ENCODE results near the gene KRAS.

Gene KRAS

GRCh38 chr12:25264862-25265261 is 14.1 kb upstream of the KRAS start:
- ATAC-seq (no peak), DNase-seq (ENCODE audit: low spot score in 2 of 2) (no peak)
- Mint-ChIP-seq H3K4me3 (no peak overlapping the region), H3K27ac (no peak overlapping the region), H3K9me3 (no peaks in the 10 kb centered on the region), H3K36me3 (no peaks in the 10 kb centered on the region), H3K4me1 (peaks cover 7% of the 10 kb centered on the region)

- H3K4me1 Mint-ChIP-seq: no peaks in the 10 kb centered on the region
- DNase-seq (ENCODE audit: low spot score in 2 of 2) (no peak), ATAC-seq (no peak)
- no peak overlapping the region for H3K27ac Mint-ChIP-seq
- no peaks in the 10 kb centered on the region for H3K9me3 Mint-ChIP-seq
- H3K36me3 Mint-ChIP-seq: no peaks in the 10 kb centered on the region
- H3K4me3 Mint-ChIP-seq: no peak overlapping the region
Observed at GRCh38 chr12:25264114-25264513, 13.4 kb upstream of the KRAS start.

- Mint-ChIP-seq H3K9me3 (no peaks in the 10 kb centered on the region), H3K4me3 (no peak overlapping the region), H3K4me1 (no peaks in the 10 kb centered on the region), H3K36me3 (no peaks in the 10 kb centered on the region), H3K27ac (no peak overlapping the region)
- ATAC-seq (no peak), DNase-seq (ENCODE audit: low spot score in 2 of 2) (no peak)
Observed at GRCh38 chr12:25263594-25263993, 12.9 kb upstream of the KRAS start.

- H3K4me1 Mint-ChIP-seq: no peaks in the 10 kb centered on the region
- no peaks in the 10 kb centered on the region for H3K9me3 Mint-ChIP-seq
- DNase-seq (ENCODE audit: low spot score in 2 of 2) (no peak), ATAC-seq (no peak)
- H3K36me3 Mint-ChIP-seq: no peaks in the 10 kb centered on the region
- no peak overlapping the region for H3K27ac Mint-ChIP-seq
- H3K4me3 Mint-ChIP-seq: no peak overlapping the region
Observed at GRCh38 chr12:25262389-25263074, 11.8 kb upstream of the KRAS start.

- Mint-ChIP-seq H3K36me3 (no peaks in the 10 kb centered on the region), H3K4me1 (no peaks in the 10 kb centered on the region), H3K4me3 (no peak overlapping the region), H3K9me3 (no peaks in the 10 kb centered on the region), H3K27ac (no peak overlapping the region)
- ATAC-seq (no peak), DNase-seq (ENCODE audit: low spot score in 2 of 2) (no peak)
Observed at GRCh38 chr12:25257590-25258324, 7.0 kb upstream of the KRAS start.

DNA sequence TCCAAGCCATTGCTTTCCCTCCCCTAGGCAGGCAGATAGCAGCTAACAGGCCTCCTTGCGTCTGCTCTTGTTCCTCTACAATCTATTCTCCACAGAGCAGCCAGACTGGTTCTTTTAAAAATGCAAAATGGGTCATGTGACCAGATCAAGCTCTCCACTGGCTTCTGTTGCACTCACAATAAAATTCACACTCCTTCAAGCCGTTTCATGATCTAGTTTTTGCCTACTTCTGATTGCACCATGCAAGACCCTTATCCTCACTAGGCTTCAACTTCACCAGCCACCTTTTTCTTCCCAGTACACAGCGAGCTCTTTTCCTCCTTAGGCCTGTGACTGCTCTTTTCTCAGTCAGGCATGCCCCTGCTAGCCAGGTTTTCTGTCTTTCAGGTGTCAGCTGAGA is 6.1 kb upstream of the KRAS start:
- DNase-seq (ENCODE audit: low spot score in 2 of 2): no peak
- no peak overlapping the region for H3K27ac Mint-ChIP-seq
- no peaks in the 10 kb centered on the region for H3K9me3 Mint-ChIP-seq
- no peak for ATAC-seq
- peaks cover 4% of the 10 kb centered on the region for H3K4me1 Mint-ChIP-seq
- no peak overlapping the region for H3K4me3 Mint-ChIP-seq
- H3K36me3 Mint-ChIP-seq: no peaks in the 10 kb centered on the region

DNA sequence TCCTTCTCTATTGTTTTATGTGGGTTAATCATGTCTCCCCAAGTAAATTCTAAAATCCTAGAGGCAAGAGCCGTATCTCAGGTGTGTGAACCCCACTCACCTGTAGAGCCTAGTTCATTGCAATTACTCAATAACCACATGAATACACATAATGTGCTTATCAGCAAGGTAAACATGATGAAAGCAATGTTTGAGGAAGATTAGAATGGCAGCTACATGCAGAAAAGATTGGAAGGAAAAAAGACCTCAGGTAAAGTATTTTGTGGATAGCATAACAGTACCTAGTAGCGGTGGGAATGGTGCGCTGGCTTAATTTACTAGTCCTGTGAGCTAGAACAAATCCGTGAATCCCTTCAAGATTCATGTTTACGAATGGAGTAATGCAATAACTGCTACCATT is 5.3 kb upstream of the KRAS start:
- peaks cover 4% of the 10 kb centered on the region for H3K4me1 Mint-ChIP-seq
- H3K4me3 Mint-ChIP-seq: no peak overlapping the region
- ATAC-seq (no peak), DNase-seq (ENCODE audit: low spot score in 2 of 2) (no peak)
- H3K27ac Mint-ChIP-seq: no peak overlapping the region
- peaks cover under 1% of the 10 kb centered on the region for H3K36me3 Mint-ChIP-seq
- H3K9me3 Mint-ChIP-seq: no peaks in the 10 kb centered on the region

DNA sequence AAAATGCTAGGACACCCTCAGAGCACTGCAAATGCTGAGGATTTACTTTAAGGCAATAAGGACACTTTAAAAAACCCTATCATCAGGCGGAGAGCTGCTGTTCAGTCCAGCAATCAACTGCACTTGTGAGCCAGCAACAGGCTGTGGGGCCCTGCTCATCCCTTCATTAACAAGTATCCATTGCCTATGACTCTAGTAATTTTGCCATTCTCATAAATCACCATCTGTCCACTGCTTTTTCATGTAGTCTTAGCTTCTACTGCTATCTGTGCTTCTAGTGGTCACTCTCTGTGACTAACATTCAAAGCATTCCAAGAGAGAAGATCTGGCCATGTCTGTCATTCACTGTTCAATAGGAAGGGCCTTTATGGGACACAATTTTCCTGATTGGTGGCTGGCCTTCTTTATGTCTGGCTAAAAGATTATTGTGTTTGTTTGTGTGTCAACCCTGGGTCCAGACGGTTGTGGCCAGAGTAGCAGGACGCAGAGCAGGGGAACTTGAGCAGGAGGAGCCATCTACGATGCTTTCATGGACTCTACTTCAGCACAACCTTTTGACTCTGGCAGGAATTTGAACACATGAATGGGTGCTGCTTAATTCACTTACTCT is 3.6 kb upstream of the KRAS start:
- Mint-ChIP-seq H3K9me3 (no peaks in the 10 kb centered on the region), H3K36me3 (peaks cover 17% of the 10 kb centered on the region), H3K4me3 (no peak overlapping the region), H3K27ac (no peak overlapping the region), H3K4me1 (peaks cover 11% of the 10 kb centered on the region)
- DNase-seq (ENCODE audit: low spot score in 2 of 2) (no peak), ATAC-seq (no peak)

DNA sequence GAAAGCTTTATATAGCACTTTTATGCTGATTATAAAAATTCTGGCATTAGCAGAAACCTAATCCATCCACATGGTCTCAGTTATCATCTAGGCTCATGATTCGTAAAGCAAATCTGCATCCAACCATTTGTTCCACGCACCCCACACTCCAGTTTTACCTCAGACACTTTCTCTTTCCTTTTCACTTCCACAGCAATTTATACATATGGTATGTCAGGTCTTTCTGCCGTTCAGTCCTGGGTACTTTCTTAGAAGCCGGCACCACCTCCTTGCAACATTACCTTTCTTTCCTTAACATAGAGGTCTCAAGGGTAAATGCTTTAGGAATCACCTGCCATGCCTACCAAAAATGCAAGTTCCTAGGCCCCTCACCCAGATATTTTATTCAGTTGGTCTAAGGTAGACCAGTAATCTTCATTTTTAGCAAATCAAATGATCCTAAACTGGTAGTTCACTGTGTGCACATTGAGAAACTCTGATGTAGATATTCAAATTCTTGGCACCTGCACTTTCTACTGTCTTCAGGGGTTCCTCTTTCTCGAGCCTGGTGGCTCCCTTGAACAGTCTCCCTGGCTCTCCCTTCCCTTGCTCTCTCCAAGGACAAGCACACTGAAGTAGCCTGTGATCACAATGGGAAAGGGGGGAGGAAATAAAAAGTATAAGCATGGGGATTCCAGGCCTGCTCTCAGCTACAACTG is 2.8 kb upstream of the KRAS start:
- no peak overlapping the region for H3K27ac Mint-ChIP-seq
- H3K4me1 Mint-ChIP-seq: peaks cover 16% of the 10 kb centered on the region
- H3K4me3 Mint-ChIP-seq: no peak overlapping the region
- DNase-seq (ENCODE audit: low spot score in 2 of 2): no peak
- H3K9me3 Mint-ChIP-seq: no peaks in the 10 kb centered on the region
- ATAC-seq: no peak
- H3K36me3 Mint-ChIP-seq: peaks cover 25% of the 10 kb centered on the region

- ATAC-seq (no peak), DNase-seq (ENCODE audit: low spot score in 2 of 2) (no peak)
- Mint-ChIP-seq H3K36me3 (peaks cover 30% of the 10 kb centered on the region), H3K9me3 (no peaks in the 10 kb centered on the region), H3K27ac (no peak overlapping the region), H3K4me3 (no peak overlapping the region), H3K4me1 (peaks cover 16% of the 10 kb centered on the region)
Observed at GRCh38 chr12:25252946-25253345, 2.2 kb upstream of the KRAS start.

DNA sequence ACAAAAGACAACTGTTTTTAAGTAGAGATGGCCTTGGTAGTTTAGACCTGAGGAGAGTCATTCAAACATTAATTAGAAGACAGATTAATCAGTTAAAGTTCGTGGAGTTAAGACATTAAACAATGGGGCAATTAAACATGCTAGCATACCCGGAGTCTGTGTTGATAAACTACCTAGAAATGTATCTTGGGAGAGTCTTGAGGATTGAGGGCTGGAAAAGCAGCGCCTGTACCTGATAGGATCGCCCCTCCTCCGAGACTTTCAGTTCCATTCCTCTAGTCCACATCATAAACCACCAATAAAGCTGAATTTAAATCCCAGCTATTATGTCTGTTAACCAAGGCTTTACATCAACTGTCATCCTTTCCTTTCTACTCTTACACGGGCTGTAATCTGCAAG is 1.0 kb upstream of the KRAS start:
- ATAC-seq (no peak), DNase-seq (ENCODE audit: low spot score in 2 of 2) (no peak)
- Mint-ChIP-seq H3K4me3 (peak overlapping the region; percentile 83), H3K4me1 (peaks cover 21% of the 10 kb centered on the region), H3K9me3 (no peaks in the 10 kb centered on the region), H3K36me3 (peaks cover 30% of the 10 kb centered on the region), H3K27ac (no peak overlapping the region)

- H3K4me1 Mint-ChIP-seq: peaks cover 31% of the 10 kb centered on the region
- H3K9me3 Mint-ChIP-seq: no peaks in the 10 kb centered on the region
- peak overlapping the region; percentile 89 for H3K27ac Mint-ChIP-seq
- peaks cover 44% of the 10 kb centered on the region for H3K36me3 Mint-ChIP-seq
- DNase-seq (ENCODE audit: low spot score in 2 of 2): peak; percentile 31 to 76
- peak overlapping the region; percentile 83 for H3K4me3 Mint-ChIP-seq
- peak; percentile 70 for ATAC-seq
Observed at GRCh38 chr12:25249931-25250738, 594 bp downstream of the KRAS start.

GRCh38 chr12:25248732-25249131 is 2.0 kb downstream of the KRAS start:
- H3K9me3 Mint-ChIP-seq: no peaks in the 10 kb centered on the region
- peak overlapping the region; percentile 83 for H3K4me3 Mint-ChIP-seq
- ATAC-seq (no peak), DNase-seq (ENCODE audit: low spot score in 2 of 2) (no peak)
- H3K36me3 Mint-ChIP-seq: peaks cover 58% of the 10 kb centered on the region
- no peak overlapping the region for H3K27ac Mint-ChIP-seq
- H3K4me1 Mint-ChIP-seq: peaks cover 31% of the 10 kb centered on the region

GRCh38 chr12:25248137-25248536 is 2.6 kb downstream of the KRAS start:
- Mint-ChIP-seq H3K27ac (no peak overlapping the region), H3K9me3 (no peaks in the 10 kb centered on the region), H3K36me3 (peaks cover 64% of the 10 kb centered on the region), H3K4me3 (no peak overlapping the region), H3K4me1 (peaks cover 31% of the 10 kb centered on the region)
- DNase-seq (ENCODE audit: low spot score in 2 of 2) (no peak), ATAC-seq (no peak)

DNA sequence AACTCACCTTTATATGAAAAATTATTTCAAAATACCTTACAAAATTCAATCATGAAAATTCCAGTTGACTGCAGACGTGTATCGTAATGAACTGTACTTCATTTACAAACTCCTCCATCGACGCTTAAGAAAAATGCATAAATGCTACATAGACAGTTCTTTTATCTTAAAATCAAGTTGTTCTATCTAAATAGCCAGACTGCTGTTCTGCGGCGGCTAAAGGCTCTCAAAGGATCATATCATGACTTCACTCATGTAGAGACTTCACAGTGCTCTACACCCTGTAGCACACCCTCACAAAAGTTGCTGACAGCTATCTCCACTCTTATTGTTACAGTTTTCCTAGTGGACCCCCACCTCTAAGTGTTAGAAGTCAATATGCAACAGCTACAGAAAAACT is 5.2 kb downstream of the KRAS start:
- ATAC-seq: no peak
- H3K27ac Mint-ChIP-seq: no peak overlapping the region
- no peak for DNase-seq (ENCODE audit: low spot score in 2 of 2)
- no peak overlapping the region for H3K4me3 Mint-ChIP-seq
- H3K9me3 Mint-ChIP-seq: no peaks in the 10 kb centered on the region
- H3K4me1 Mint-ChIP-seq: peaks cover 39% of the 10 kb centered on the region
- H3K36me3 Mint-ChIP-seq: peaks cover 78% of the 10 kb centered on the region
